ENCODE data around the gene P4HA2.
A peak's percentile ranks its signal among the peaks of the same experiment; 100 is the strongest.

P4HA2 gene

GRCh38 chr5:132246806-132247205 lies 19.2 kb upstream of the P4HA2 start:
- no peak overlapping the region for H3K4me3 ChIP-seq (ENCODE audit: control insufficient read depth, low read depth, low read length)
- no peak for DNase-seq (ENCODE audit: low read depth)
- no peak for TF ChIP-seq CTCF (conservative IDR thresholded peaks at IDR 0.05; ENCODE audit: control insufficient read depth, insufficient read depth, low read depth, low read length)

- no peak for DNase-seq (ENCODE audit: low read depth)
- H3K4me3 ChIP-seq (ENCODE audit: control insufficient read depth, low read depth, low read length): no peak overlapping the region
Observed at GRCh38 chr5:132245593-132245992, 17.9 kb upstream of the P4HA2 start.

DNA sequence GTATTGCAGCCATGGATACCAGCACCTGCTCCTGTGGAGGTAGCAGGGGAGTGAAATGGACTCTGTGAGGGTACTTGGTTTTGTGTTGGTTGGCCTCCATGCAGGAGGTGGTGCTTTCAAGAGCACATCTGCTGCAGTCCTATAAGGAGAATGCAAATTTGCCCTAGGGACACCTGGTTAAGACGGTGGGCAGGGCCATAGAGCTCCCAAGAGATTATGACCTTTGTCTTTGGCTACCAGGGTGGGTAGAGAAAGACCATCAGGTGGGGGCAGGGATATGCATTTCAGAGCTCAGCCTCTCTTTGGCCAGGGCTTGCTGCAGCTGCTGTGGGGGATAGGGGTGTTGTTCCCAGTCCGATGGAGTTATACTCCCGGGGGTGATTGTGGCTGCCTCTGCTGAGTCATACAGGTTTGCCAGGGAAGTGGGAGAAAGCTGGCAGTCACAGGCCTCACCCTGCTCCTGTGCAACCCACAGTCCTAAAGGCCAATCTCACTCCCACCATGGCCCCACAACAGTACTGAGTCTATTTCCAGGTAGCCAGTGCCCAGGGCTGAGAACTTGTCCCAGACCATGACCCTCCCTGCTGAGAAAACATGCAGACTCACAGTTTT lies 15.8 kb upstream of the P4HA2 start:
- TF ChIP-seq CTCF (conservative IDR thresholded peaks at IDR 0.05; ENCODE audit: control insufficient read depth, insufficient read depth, low read depth, low read length): no peak
- no peak overlapping the region for H3K4me3 ChIP-seq (ENCODE audit: control insufficient read depth, low read depth, low read length)
- DNase-seq (ENCODE audit: low read depth): no peak

More at GRCh38 chr5:132245593-132245992, 17.9 kb upstream of the P4HA2 start:
- no peak for TF ChIP-seq CTCF (conservative IDR thresholded peaks at IDR 0.05; ENCODE audit: control insufficient read depth, insufficient read depth, low read depth, low read length)

GRCh38 chr5:132239776-132240175 lies 12.1 kb upstream of the P4HA2 start:
- no peak overlapping the region for H3K4me3 ChIP-seq (ENCODE audit: control insufficient read depth, low read depth, low read length)
- TF ChIP-seq CTCF (conservative IDR thresholded peaks at IDR 0.05; ENCODE audit: control insufficient read depth, insufficient read depth, low read depth, low read length): no peak
- DNase-seq (ENCODE audit: low read depth): no peak

DNA sequence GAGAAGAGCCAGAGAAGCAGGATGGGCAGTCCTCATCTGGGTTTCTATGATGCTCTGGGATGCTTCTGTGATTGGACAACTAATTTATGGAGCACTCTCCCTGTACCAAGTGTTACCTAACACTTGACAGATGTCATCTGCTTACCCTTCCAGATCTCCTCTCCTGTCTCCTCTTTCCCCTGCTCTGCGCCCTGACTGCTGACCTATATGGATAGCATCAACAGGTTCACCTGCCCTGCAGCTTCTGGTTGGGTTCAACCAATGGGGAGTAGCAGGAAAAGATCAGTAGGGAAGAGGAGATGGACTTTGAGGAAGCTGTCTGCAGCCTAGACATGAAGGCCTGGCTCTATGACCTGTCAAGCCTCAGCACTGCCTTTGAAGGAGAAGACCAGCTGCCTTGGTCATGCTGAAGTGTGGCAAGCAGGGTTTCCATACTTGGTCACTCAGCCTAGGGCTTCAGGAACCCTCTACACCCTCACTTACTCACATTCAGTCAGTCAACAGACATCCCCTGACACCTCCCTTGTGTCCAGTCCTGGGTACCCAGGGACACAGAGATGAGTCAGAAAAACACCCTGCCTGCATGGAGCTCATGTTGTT lies 11.3 kb upstream of the P4HA2 start:
- no peak overlapping the region for H3K4me3 ChIP-seq (ENCODE audit: control insufficient read depth, low read depth, low read length)
- no peak for DNase-seq (ENCODE audit: low read depth)
- no peak for TF ChIP-seq CTCF (conservative IDR thresholded peaks at IDR 0.05; ENCODE audit: control insufficient read depth, insufficient read depth, low read depth, low read length)

DNA sequence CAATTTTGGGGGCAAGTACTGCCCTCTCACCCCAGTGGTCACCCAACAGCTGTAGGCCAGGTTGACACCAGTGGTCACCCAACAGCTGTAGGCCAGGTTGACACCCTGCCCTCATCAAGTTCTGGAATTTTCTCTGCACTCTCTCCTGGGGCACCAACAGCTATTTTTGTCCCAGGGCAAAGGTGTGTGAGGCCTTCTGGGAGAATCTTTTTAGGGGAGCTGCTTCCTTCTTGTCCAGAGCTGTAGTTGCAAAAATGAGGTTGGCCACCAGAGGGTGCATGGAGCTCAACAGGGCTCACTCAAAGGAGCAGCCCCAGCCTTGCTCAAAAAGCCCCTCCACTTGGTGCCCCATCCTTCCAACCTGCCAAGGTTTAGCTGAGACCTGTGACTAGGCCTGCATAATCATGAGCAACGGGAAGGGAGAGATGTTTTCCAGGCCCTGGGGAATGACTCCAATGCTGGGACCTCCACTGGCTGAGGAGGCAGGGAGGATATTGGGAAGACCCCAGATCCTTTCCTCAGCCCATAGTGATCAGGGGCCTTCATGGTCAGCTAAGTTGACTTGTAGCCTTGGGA lies 10.6 kb upstream of the P4HA2 start:
- DNase-seq (ENCODE audit: low read depth): peak; percentile 66
- peak; percentile 83 for TF ChIP-seq CTCF (conservative IDR thresholded peaks at IDR 0.05; ENCODE audit: control insufficient read depth, insufficient read depth, low read depth, low read length)
- no peak overlapping the region for H3K4me3 ChIP-seq (ENCODE audit: control insufficient read depth, low read depth, low read length)

Data from fibroblast of mammary gland (primary cell).